HCT116 (cell line): ENCODE data around the gene MCTP2. TPM values are rescaled to one million over a fixed set of nuclear protein-coding genes. Genes with fewer than 3 reads are reported as not detected.

Source experiments
- ATAC-seq: fragments of 200-7000 bp; cut with Tn5 transposase; 2 replicates; pipeline ENCODE4 v1.9.1; 2020; ENCODE audit warnings: mild to moderate bottlenecking, moderate library complexity
- BruUV-seq: library from RNA; stranded (reverse); fragments of 400-500 nt; replicated peaks from 2 replicates; lab custom pipeline; 2021; lab: Mats Ljungman, UMichigan
- CTCF ChIA-PET: fragments of 300-600 bp; sonication (Branson Sonifier 250); formaldehyde crosslinking; loops from one replicate; lab custom pipeline; 2021; ENCODE audit warnings: antibody characterized with exemption; lab: Charles Lee
- POLR2A ChIA-PET: fragments of 300-600, 350-600 bp; sonication (Branson Sonifier 250); formaldehyde crosslinking; loops from one replicate; lab custom pipeline; 2021; ENCODE audit warnings: antibody characterized with exemption; lab: Charles Lee
- RAD21 ChIA-PET, 2 experiments: fragments of 300-600 bp; sonication (Branson Sonifier 250); formaldehyde crosslinking; loops; one replicate each; lab custom pipeline; 2023; ENCODE audit warnings: low total read pairs in 2 of 2; ENCODE audit not compliant: uncharacterized antibody in 2 of 2, unreplicated experiment in 2 of 2, low non-redundant PET in 1 of 2; lab: Charles Lee
- DNase-seq: peaks from one replicate; pipeline ENCODE4 v3.0.0-alpha.2; 2010; ENCODE audit warnings: low read depth, low spot score
- H2AFZ ChIP-seq: fragments of 200-600 bp; shearing (Covaris generic), sonication (generic); 2 replicates; pipeline ENCODE4 v1.6.1; 2017; ENCODE audit warnings: low read depth, mixed run types, mixed read lengths, antibody characterized with exemption, low read length; ENCODE audit not compliant: poor library complexity, severe bottlenecking
- H3K27ac ChIP-seq: 2 replicates; pipeline ENCODE4 v1.5.1; 2012; ENCODE audit warnings: low read depth, low read length
- H3K27me3 ChIP-seq: fragments of 200-600 bp; sonication (generic); 2 replicates; pipeline ENCODE4 v1.6.1; 2016; ENCODE audit warnings: mixed run types, low read length, mixed read lengths; ENCODE audit not compliant: insufficient read depth
- H3K36me3 ChIP-seq, 2 experiments: fragments of 200-500 bp in 1 of 2; fragments of 200-600 bp in 1 of 2; sonication (Bioruptor generic) in 1 of 2; sonication (generic) in 1 of 2; 2 replicates each; pipeline versions ENCODE4 v1.5.1 to v1.6.1; 2014 to 2016; ENCODE audit warnings: low read length in 2 of 2, inconsistent platforms in 1 of 2, mixed read lengths in 1 of 2, mixed run types in 1 of 2; ENCODE audit not compliant: insufficient read depth in 2 of 2, control insufficient read depth in 1 of 2
- H3K4me1 ChIP-seq, 2 experiments: fragments of 200-600 bp in 1 of 2; sonication (generic) in 1 of 2; 2 replicates each; pipeline versions ENCODE4 v1.5.1 to v1.6.1; 2012 to 2017; ENCODE audit warnings: low read length in 2 of 2, inconsistent platforms in 1 of 2, mild to moderate bottlenecking in 1 of 2, mixed read lengths in 1 of 2, mixed run types in 1 of 2, moderate library complexity in 1 of 2; ENCODE audit not compliant: insufficient read depth in 2 of 2, control insufficient read depth in 1 of 2
- H3K4me2 ChIP-seq: fragments of 200-600 bp; sonication (generic); 2 replicates; pipeline ENCODE4 v1.6.1; 2017; ENCODE audit warnings: mixed run types, low read length, mixed read lengths
- H3K4me3 ChIP-seq, 2 experiments: fragments of 200-600 bp in 1 of 2; sonication (generic) in 1 of 2; replicated peaks in 1 of 2; 2 replicates each; pipeline ENCODE4 v1.5.1; 2011 to 2016; ENCODE audit warnings: low read length in 2 of 2, control low read depth in 1 of 2, low read depth in 1 of 2, mild to moderate bottlenecking in 1 of 2, mixed read lengths in 1 of 2, mixed run types in 1 of 2
- H3K79me2 ChIP-seq: fragments of 200-600 bp; sonication (generic); 2 replicates; pipeline ENCODE4 v1.6.1; 2017; ENCODE audit warnings: mild to moderate bottlenecking, mixed run types, low read length, moderate library complexity, mixed read lengths; ENCODE audit not compliant: insufficient read depth
- H3K9ac ChIP-seq: fragments of 200-600 bp; sonication (generic); 2 replicates; pipeline ENCODE4 v1.6.1; 2016; ENCODE audit warnings: low read length, mixed read lengths
- H3K9me2 ChIP-seq: fragments of 200-600 bp; sonication (generic), shearing (Covaris generic); 2 replicates; pipeline ENCODE4 v1.6.1; 2017; ENCODE audit warnings: mixed run types, mild to moderate bottlenecking, moderate library complexity; ENCODE audit not compliant: insufficient read depth
- H3K9me3 ChIP-seq, 2 experiments: fragments of 200-500 bp in 1 of 2; fragments of 200-600 bp in 1 of 2; sonication (Bioruptor generic) in 1 of 2; sonication (generic) in 1 of 2; 2 replicates each; pipeline ENCODE4 v1.6.1; 2014 to 2017; ENCODE audit warnings: low read length in 2 of 2, mixed read lengths in 2 of 2, inconsistent platforms in 1 of 2, low read depth in 1 of 2, mild to moderate bottlenecking in 1 of 2, mixed run types in 1 of 2, moderate library complexity in 1 of 2; ENCODE audit not compliant: control insufficient read depth in 1 of 2, insufficient read depth in 1 of 2
- H4K20me1 ChIP-seq: fragments of 200-600 bp; sonication (generic), shearing (Covaris generic); 2 replicates; pipeline ENCODE4 v1.6.1; 2017; ENCODE audit warnings: mixed run types, mild to moderate bottlenecking, moderate library complexity; ENCODE audit not compliant: insufficient read depth
- CBX3 ChIP-seq: IDR thresholded peaks from 2 replicates; pipeline ENCODE4 v1.6.1; 2012; ENCODE audit warnings: low read depth
- CEBPB ChIP-seq: IDR thresholded peaks from 2 replicates; pipeline ENCODE4 v1.6.1; 2012; ENCODE audit warnings: low read depth
- EGR1 ChIP-seq: IDR thresholded peaks from 2 replicates; pipeline ENCODE4 v1.6.1; 2012; ENCODE audit warnings: low read depth
- ELF1 ChIP-seq: IDR thresholded peaks from 2 replicates; pipeline ENCODE4 v1.6.1; 2012; ENCODE audit warnings: low read depth, borderline replicate concordance
- EZH2 ChIP-seq: fragments of 200-600 bp; sonication (generic); IDR thresholded peaks from 2 replicates; pipeline ENCODE4 v1.6.1; 2017; ENCODE audit warnings: antibody characterized with exemption, mixed run types
- FOSL1 ChIP-seq: IDR thresholded peaks from 2 replicates; pipeline ENCODE4 v1.6.1; 2012; ENCODE audit warnings: low read depth
- POLR2AphosphoS5 ChIP-seq: IDR thresholded peaks from 2 replicates; pipeline ENCODE4 v1.6.1; 2011; ENCODE audit warnings: mild to moderate bottlenecking, low read depth, low read length, moderate library complexity
- RAD21 ChIP-seq: IDR thresholded peaks from 2 replicates; pipeline ENCODE4 v1.6.1; 2012; ENCODE audit warnings: low read depth, mild to moderate bottlenecking
- SIN3A ChIP-seq: IDR thresholded peaks from 2 replicates; pipeline ENCODE4 v1.6.1; 2012; ENCODE audit warnings: low read depth
- YY1 ChIP-seq: IDR thresholded peaks from 2 replicates; pipeline ENCODE4 v1.6.1; 2011; ENCODE audit warnings: low read length, low read depth, moderate library complexity, mild to moderate bottlenecking; ENCODE audit not compliant: insufficient replicate concordance; ENCODE audit errors: extremely low read depth
- ZBTB33 ChIP-seq: IDR thresholded peaks from 2 replicates; pipeline ENCODE4 v1.6.1; 2011; ENCODE audit warnings: mild to moderate bottlenecking, low read length, moderate library complexity; ENCODE audit not compliant: insufficient replicate concordance; ENCODE audit errors: extremely low read depth
- ZNF274 ChIP-seq: fragments of 200-500 bp; sonication (Bioruptor generic); IDR thresholded peaks from 2 replicates; pipeline ENCODE4 v1.6.1; 2014; ENCODE audit warnings: mild to moderate bottlenecking, low read depth, low read length, inconsistent platforms
- intact Hi-C: fragments of 100-400 bp; cut with micrococcal nuclease; formaldehyde crosslinking; loops from 2 replicates; pipeline ENCODE4 v1.10.0; 2022
- total RNA-seq: library from RNA; stranded (reverse); gene quantifications from one replicate; pipeline ENCODE4 v1.2.1, GENCODE V29; 2021; ENCODE audit not compliant: unreplicated experiment
- TF ChIP-seq, protein P1 (sequence below): IDR thresholded peaks from 2 replicates; pipeline ENCODE4 v1.6.1; 2012; ENCODE audit warnings: low read depth

Gene MCTP2
- total RNA-seq, 1 experiment from 2014 or later, result 12.9 TPM

DNA sequence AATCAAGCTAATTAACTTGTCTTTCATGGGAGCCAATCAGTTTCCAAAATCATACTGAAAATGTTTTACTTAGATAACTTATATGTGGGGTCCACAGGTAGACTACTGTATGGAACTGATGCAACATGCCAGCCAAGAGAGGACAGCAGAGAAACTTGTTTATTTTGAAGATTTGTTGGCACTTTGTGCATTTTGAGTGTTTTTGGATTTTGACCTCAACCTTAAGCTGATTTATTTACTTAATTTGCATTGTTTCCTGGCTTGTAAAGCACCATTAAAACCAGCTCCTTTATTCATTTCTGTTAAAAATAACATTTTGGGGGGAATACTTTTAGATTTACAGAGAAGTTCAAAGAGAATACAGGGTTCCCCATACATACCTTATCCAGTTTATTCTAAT, 166.6 kb downstream of the MCTP2 start:
- no TSS peak for BruUV-seq
- no peaks in the 10 kb centered on the region for H3K79me2 ChIP-seq
- H3K27me3 ChIP-seq, result no peaks in the 10 kb centered on the region
- H3K36me3 ChIP-seq, result no peaks in the 10 kb centered on the region
- ChIA-PET POLR2A (no interaction called here), RAD21 (no interaction called here), CTCF (interaction anchor here (0.8 kb wide), 1 partner anchor 15 kb away, joined by 4 read pairs; no protein-coding TSS in a partner anchor)
- H4K20me1 ChIP-seq, result no peaks in the 10 kb centered on the region; the same call in 1 of the 2 replicates
- TF ChIP-seq ELF1 (no peak), YY1 (no peak), EZH2 (no peak), SIN3A (no peak), ZBTB33 (no peak), FOSL1 (no peak), CBX3 (no peak), EGR1 (no peak), CEBPB (no peak), ZNF274 (no peak), RAD21 (no peak), POLR2AphosphoS5 (no peak)
- TF ChIP-seq, protein P1, sequence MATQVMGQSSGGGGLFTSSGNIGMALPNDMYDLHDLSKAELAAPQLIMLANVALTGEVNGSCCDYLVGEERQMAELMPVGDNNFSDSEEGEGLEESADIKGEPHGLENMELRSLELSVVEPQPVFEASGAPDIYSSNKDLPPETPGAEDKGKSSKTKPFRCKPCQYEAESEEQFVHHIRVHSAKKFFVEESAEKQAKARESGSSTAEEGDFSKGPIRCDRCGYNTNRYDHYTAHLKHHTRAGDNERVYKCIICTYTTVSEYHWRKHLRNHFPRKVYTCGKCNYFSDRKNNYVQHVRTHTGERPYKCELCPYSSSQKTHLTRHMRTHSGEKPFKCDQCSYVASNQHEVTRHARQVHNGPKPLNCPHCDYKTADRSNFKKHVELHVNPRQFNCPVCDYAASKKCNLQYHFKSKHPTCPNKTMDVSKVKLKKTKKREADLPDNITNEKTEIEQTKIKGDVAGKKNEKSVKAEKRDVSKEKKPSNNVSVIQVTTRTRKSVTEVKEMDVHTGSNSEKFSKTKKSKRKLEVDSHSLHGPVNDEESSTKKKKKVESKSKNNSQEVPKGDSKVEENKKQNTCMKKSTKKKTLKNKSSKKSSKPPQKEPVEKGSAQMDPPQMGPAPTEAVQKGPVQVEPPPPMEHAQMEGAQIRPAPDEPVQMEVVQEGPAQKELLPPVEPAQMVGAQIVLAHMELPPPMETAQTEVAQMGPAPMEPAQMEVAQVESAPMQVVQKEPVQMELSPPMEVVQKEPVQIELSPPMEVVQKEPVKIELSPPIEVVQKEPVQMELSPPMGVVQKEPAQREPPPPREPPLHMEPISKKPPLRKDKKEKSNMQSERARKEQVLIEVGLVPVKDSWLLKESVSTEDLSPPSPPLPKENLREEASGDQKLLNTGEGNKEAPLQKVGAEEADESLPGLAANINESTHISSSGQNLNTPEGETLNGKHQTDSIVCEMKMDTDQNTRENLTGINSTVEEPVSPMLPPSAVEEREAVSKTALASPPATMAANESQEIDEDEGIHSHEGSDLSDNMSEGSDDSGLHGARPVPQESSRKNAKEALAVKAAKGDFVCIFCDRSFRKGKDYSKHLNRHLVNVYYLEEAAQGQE, result no peak
- ATAC-seq (no peak), DNase-seq (no peak)
- no peak overlapping the region for H3K4me3 ChIP-seq
- H2AFZ ChIP-seq, result no peak overlapping the region
- intact Hi-C loops, result no loop called here
- no peaks in the 10 kb centered on the region for H3K4me1 ChIP-seq
- no peak overlapping the region for H3K9ac ChIP-seq
- H3K9me3 ChIP-seq, result no peaks in the 10 kb centered on the region
- no peak overlapping the region for H3K27ac ChIP-seq
- no peak overlapping the region for H3K4me2 ChIP-seq
- no peaks in the 10 kb centered on the region for H3K9me2 ChIP-seq
